ENCODE data around the gene DPP7.
"Not testable (repeated sequence)": the region's sequence is repeated elsewhere in the genome, so short reads cannot be mapped to it uniquely, and the experiment has no call there.

DPP7 gene

GRCh38 chr9:137069508-137070091, 44.9 kb downstream of the DPP7 start:
- no peak for DNase-seq

GRCh38 chr9:137068539-137069507, 45.7 kb downstream of the DPP7 start:
- no peak for DNase-seq

- DNase-seq, result peak; percentile 91
Measured at GRCh38 chr9:137067860-137068538, 46.5 kb downstream of the DPP7 start.

GRCh38 chr9:137066096-137066861, 48.3 kb downstream of the DPP7 start:
- no peak for DNase-seq

- no peak for DNase-seq
Measured at GRCh38 chr9:137065336-137065967, 49.1 kb downstream of the DPP7 start.

GRCh38 chr9:137064880-137065164, 49.7 kb downstream of the DPP7 start:
- no peak for DNase-seq

- peak; percentile 76 for DNase-seq
Measured at GRCh38 chr9:137064027-137064879, 50.3 kb downstream of the DPP7 start.

- DNase-seq, result no peak
Measured at GRCh38 chr9:137063311-137064026, 51.1 kb downstream of the DPP7 start.

- DNase-seq, result not testable (repeated sequence)
Measured at GRCh38 chr9:137062798-137063197, 51.7 kb downstream of the DPP7 start.

- no peak for DNase-seq
Measured at GRCh38 chr9:137062384-137062783, 52.1 kb downstream of the DPP7 start.

Measured in CD4-positive, alpha-beta T cell treated with Interleukin-17A for 4 hours (primary cell).